ENCODE measurements around the gene TUBG2. TPM values are rescaled to one million over a fixed set of nuclear protein-coding genes. Genes with fewer than 3 reads are reported as not detected.
"Not testable (repeated sequence)": the region's sequence is repeated elsewhere in the genome, so short reads cannot be mapped to it uniquely, and the experiment has no call there.

The TUBG2 gene
- total RNA-seq, 1 experiment from 2014 or later = 28.3 TPM

DNA sequence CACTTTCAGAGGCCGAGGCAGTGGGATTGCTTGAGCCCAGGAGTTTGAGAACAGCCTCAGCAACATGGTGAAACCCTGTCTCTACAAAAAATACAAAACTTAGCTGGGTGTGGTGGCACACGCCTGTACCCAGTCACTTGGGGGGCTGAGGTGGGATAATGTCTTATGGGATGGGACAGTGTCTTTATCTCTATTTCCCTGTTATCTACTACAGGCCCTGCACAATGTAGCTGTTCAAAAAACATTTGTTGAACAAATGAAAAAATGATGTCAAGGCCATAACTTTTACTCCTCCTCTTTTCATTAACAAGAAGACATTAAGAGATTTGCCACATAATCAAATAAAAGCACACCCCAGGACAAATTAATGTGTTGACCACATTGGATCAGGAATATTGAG is 35.8 kb upstream of the TUBG2 start:
- POLR2A ChIA-PET (ENCODE audit: unreplicated experiment) = interaction anchor here (0.6 kb wide), 1 partner anchor 289 kb away, joined by 13 read pairs; no protein-coding TSS in a partner anchor
- H3K27ac ChIP-seq = 0 out of 2 replicates have a peak overlapping the region, but pooled peaks have one; percentile 24
- CTCF ChIA-PET = interaction anchor here (0.6 kb wide), 1 partner anchor 193 kb away, joined by 3 read pairs; no protein-coding TSS in a partner anchor
- TF ChIP-seq EZH2 (IDR thresholded peaks at IDR 0.05; ENCODE audit: low read depth) = no peak
- TF ChIP-seq, protein P1, sequence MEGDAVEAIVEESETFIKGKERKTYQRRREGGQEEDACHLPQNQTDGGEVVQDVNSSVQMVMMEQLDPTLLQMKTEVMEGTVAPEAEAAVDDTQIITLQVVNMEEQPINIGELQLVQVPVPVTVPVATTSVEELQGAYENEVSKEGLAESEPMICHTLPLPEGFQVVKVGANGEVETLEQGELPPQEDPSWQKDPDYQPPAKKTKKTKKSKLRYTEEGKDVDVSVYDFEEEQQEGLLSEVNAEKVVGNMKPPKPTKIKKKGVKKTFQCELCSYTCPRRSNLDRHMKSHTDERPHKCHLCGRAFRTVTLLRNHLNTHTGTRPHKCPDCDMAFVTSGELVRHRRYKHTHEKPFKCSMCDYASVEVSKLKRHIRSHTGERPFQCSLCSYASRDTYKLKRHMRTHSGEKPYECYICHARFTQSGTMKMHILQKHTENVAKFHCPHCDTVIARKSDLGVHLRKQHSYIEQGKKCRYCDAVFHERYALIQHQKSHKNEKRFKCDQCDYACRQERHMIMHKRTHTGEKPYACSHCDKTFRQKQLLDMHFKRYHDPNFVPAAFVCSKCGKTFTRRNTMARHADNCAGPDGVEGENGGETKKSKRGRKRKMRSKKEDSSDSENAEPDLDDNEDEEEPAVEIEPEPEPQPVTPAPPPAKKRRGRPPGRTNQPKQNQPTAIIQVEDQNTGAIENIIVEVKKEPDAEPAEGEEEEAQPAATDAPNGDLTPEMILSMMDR (conservative IDR thresholded peaks at IDR 0.05) = no peak
- H3K27me3 ChIP-seq (ENCODE audit: insufficient read depth, low read depth) = no peaks in the 10 kb centered on the region
- no peaks in the 10 kb centered on the region for H3K79me2 ChIP-seq (ENCODE audit: low read depth)
- H3F3A ChIP-seq (ENCODE audit: insufficient read depth, low read depth) = peaks cover 34% of the 10 kb centered on the region
- no peaks in the 10 kb centered on the region for H3K9me3 ChIP-seq (ENCODE audit: insufficient read depth, low read depth)
- peaks cover 29% of the 10 kb centered on the region for H3K4me1 ChIP-seq (replicated peaks; ENCODE audit: insufficient read depth)
- H2AFZ ChIP-seq = no peak overlapping the region
- intact Hi-C loops (cut with micrococcal nuclease; ENCODE audit: unreplicated experiment) = loop anchor here (5.0 kb wide), 1 partner anchor 34 kb away; the partner anchor contains the start of gene TUBG2
- H3K36me3 ChIP-seq (ENCODE audit: low read depth) = no peaks in the 10 kb centered on the region
- H4K20me1 ChIP-seq (ENCODE audit: insufficient read depth) = no peaks in the 10 kb centered on the region
- H3K4me3 ChIP-seq = no peak overlapping the region
- no peak for DNase-seq
- H3K4me2 ChIP-seq = no peak overlapping the region
- no TSS peak for BruUV-seq (replicated peaks)
- H3K9me2 ChIP-seq (ENCODE audit: insufficient read depth) = no peaks in the 10 kb centered on the region

DNA sequence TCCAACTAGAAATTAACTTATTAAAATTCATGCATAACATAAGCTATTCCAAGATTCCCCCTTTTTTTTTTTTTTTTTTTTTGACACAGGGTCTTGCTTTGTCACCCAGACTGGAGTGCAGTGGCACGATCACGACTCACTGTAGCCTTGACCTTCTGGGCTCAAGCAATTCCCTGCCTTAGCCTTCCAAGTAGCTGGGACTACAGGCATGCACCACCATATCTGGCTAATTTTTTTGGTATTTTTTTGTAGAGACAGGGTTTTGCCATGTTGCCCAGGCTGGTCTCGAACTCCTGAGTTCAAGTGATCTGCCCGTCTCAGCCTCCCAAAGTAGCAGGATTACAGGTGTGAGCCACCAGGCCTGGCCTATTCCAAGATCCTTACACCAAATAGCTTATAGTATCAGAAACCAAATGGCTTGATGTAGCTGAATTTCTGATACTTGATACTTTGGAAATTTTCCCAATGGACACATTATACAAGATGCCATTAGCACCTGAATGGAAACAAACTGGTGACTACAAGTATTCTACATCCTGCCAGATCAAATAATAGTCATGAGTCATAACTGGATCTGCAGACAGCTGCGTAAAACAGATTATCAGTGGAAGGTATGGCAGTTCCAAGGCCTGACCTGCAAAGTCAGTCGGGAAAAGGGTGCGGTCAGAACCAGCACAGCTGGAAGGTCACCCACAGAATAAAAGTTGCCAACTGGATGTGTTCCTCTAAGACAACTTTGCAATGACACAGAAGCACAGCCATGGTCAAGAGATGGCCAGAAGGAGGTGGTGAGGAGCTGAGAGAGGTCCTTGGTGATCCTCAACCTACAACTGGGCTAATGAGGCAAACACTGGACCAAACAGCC is 35.1 kb upstream of the TUBG2 start:
- H3F3A ChIP-seq (ENCODE audit: insufficient read depth, low read depth) = peaks cover 27% of the 10 kb centered on the region
- no peaks in the 10 kb centered on the region for H3K27me3 ChIP-seq (ENCODE audit: insufficient read depth, low read depth)
- TF ChIP-seq, protein P1 (conservative IDR thresholded peaks at IDR 0.05) = no peak
- no peak for TF ChIP-seq EZH2 (IDR thresholded peaks at IDR 0.05; ENCODE audit: low read depth)
- H3K4me1 ChIP-seq (replicated peaks; ENCODE audit: insufficient read depth) = peaks cover 22% of the 10 kb centered on the region
- no peaks in the 10 kb centered on the region for H3K36me3 ChIP-seq (ENCODE audit: low read depth)
- CTCF ChIA-PET = interaction anchor here (0.6 kb wide), 1 partner anchor 193 kb away, joined by 3 read pairs; no protein-coding TSS in a partner anchor
- POLR2A ChIA-PET (ENCODE audit: unreplicated experiment) = interaction anchor here (0.6 kb wide), 1 partner anchor 290 kb away, joined by 13 read pairs; no protein-coding TSS in a partner anchor
- no peaks in the 10 kb centered on the region for H3K9me3 ChIP-seq (ENCODE audit: insufficient read depth, low read depth)
- no peaks in the 10 kb centered on the region for H3K79me2 ChIP-seq (ENCODE audit: low read depth)
- intact Hi-C loops (cut with micrococcal nuclease; ENCODE audit: unreplicated experiment) = loop anchor here (5.0 kb wide), 1 partner anchor 33 kb away; the partner anchor contains the start of gene TUBG2
- BruUV-seq (replicated peaks) = no TSS peak
- no peak overlapping the region for H2AFZ ChIP-seq
- H4K20me1 ChIP-seq (ENCODE audit: insufficient read depth) = no peaks in the 10 kb centered on the region
- peak overlapping the region; percentile 17; the same call in 1 of the 2 replicates for H3K4me2 ChIP-seq
- H3K4me3 ChIP-seq = no peak overlapping the region
- H3K9me2 ChIP-seq (ENCODE audit: insufficient read depth) = no peaks in the 10 kb centered on the region
- DNase-seq = peak; percentile 64 to 92
- peak overlapping the region; percentile 24; the same call in 1 of the 2 replicates for H3K27ac ChIP-seq

DNA sequence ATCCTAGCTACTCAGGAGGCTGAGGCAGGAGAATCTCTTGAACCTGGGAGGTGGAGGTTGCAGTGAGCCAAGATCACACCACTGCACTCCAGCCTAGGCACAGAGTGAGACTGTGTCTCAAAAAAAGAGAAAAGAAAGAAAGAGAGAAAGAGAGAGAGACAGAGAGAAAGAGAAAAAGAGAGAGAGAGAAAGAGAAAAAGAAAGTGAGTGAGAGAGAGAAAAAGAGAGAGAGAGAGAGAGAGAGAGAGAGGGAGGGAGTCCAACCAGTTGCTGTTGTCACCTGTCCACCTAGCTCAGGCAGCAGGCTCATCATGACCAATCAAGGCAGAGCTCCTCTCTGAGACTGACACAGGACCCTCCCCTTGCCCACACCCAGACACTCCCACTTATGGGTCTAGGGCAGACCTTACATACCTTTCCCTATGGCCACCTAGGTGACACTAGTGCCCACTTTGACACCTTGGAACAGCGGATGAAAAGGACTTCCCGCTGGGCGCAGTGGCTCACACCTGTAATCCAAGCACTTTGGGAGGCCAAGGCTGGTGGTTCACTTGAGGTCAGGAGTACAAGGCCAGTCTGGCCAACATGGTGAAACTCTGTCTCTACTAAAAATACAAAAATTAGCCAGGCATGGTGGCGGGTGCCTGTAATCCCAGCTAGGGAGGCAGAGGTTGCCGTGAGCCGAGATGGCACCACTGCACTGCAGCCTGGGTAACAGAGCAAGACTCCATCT is 31.9 kb upstream of the TUBG2 start:
- H2AFZ ChIP-seq; H4K20me1 ChIP-seq (ENCODE audit: insufficient read depth); CTCF ChIA-PET; H3K9me3 ChIP-seq (ENCODE audit: insufficient read depth, low read depth); BruUV-seq (replicated peaks); H3K36me3 ChIP-seq (ENCODE audit: low read depth); H3K4me3 ChIP-seq; H3K27ac ChIP-seq; H3K79me2 ChIP-seq (ENCODE audit: low read depth); H3K9me2 ChIP-seq (ENCODE audit: insufficient read depth); POLR2A ChIA-PET (ENCODE audit: unreplicated experiment); intact Hi-C loops (cut with micrococcal nuclease; ENCODE audit: unreplicated experiment); H3K27me3 ChIP-seq (ENCODE audit: insufficient read depth, low read depth); H3K4me2 ChIP-seq: not testable (repeated sequence)
- Histone ChIP-seq H3F3A (ENCODE audit: insufficient read depth, low read depth) (peaks cover 22% of the 10 kb centered on the region), H3K4me1 (replicated peaks; ENCODE audit: insufficient read depth) (peaks cover 17% of the 10 kb centered on the region)
- peak in 1 of 2 experiments; percentile 9 for DNase-seq

Data from PC-9 (cell line).